GM23338 (cell line): ENCODE measurements around the gene PLCG2. TPM values are rescaled to one million over a fixed set of nuclear protein-coding genes. Genes with fewer than 3 reads are reported as not detected.

Experiments used
- ATAC-seq: fragments of 200-7000 bp; cut with Tn5 transposase; 3 replicates; pipeline ENCODE4 v1.9.1; 2020
- DNase-seq: peaks from one replicate; pipeline ENCODE4 v3.0.0-alpha.2; 2015; ENCODE audit warnings: low spot score
- H2AFZ ChIP-seq: fragments of 200-600 bp; sonication (generic); 2 replicates; pipeline ENCODE4 v1.8.0; 2016; ENCODE audit warnings: antibody characterized with exemption, mild to moderate bottlenecking, moderate library complexity
- H3F3A ChIP-seq: fragments of 200-600 bp; sonication (generic); replicated peaks from 2 replicates; pipeline ENCODE4 v1.8.0; 2017; ENCODE audit warnings: antibody characterized with exemption, mixed run types, low read depth
- H3K27ac ChIP-seq: fragments of 200-600 bp; sonication (generic); 2 replicates; pipeline ENCODE4 v1.6.1; 2016; ENCODE audit warnings: low read depth
- H3K27me3 ChIP-seq: fragments of 200-600 bp; sonication (generic); 2 replicates; pipeline ENCODE4 v1.8.0; 2016; ENCODE audit warnings: mild to moderate bottlenecking, mixed run types, moderate library complexity; ENCODE audit not compliant: insufficient read depth
- H3K36me3 ChIP-seq: fragments of 200-600 bp; sonication (generic); 2 replicates; pipeline ENCODE4 v1.8.0; 2016; ENCODE audit warnings: mild to moderate bottlenecking; ENCODE audit not compliant: insufficient read depth
- H3K4me1 ChIP-seq: fragments of 200-600 bp; sonication (generic); 2 replicates; pipeline ENCODE4 v1.8.0; 2016; ENCODE audit warnings: mild to moderate bottlenecking, moderate library complexity; ENCODE audit not compliant: insufficient read depth
- H3K4me2 ChIP-seq: fragments of 200-600 bp; sonication (generic); 2 replicates; pipeline ENCODE4 v1.7.1; 2017; ENCODE audit warnings: mixed run types
- H3K4me3 ChIP-seq: fragments of 200-600 bp; sonication (generic); 2 replicates; pipeline ENCODE4 v1.6.1; 2016; ENCODE audit warnings: mixed run types
- H3K79me2 ChIP-seq: fragments of 200-600 bp; sonication (generic); replicated peaks from 2 replicates; pipeline ENCODE4 v1.8.0; 2017; ENCODE audit warnings: mild to moderate bottlenecking; ENCODE audit not compliant: insufficient read depth
- H3K9me2 ChIP-seq: fragments of 200-600 bp; sonication (generic); 2 replicates; pipeline ENCODE4 v1.8.0; 2017; ENCODE audit not compliant: insufficient read depth
- H4K20me1 ChIP-seq: fragments of 200-600 bp; sonication (generic); replicated peaks from 2 replicates; pipeline ENCODE4 v1.8.0; 2017; ENCODE audit warnings: mild to moderate bottlenecking; ENCODE audit not compliant: insufficient read depth
- H3K27ac Mint-ChIP-seq: 2 replicates; pipeline ENCODE4 v1.8.0; 2020; ENCODE audit warnings: inconsistent platforms, mild to moderate bottlenecking, moderate library complexity, mixed read lengths
- H3K27me3 Mint-ChIP-seq: 3 replicates; pipeline ENCODE4 v1.8.0; 2022; ENCODE audit warnings: low read depth, mild to moderate bottlenecking, moderate library complexity, mixed read lengths, inconsistent platforms; ENCODE audit not compliant: insufficient read depth, poor library complexity
- H3K36me3 Mint-ChIP-seq: 3 replicates; pipeline ENCODE4 v1.8.0; 2021; ENCODE audit warnings: low read depth, mild to moderate bottlenecking, inconsistent platforms, moderate library complexity, mixed read lengths
- H3K4me1 Mint-ChIP-seq: 3 replicates; pipeline ENCODE4 v1.8.0; 2020; ENCODE audit warnings: mild to moderate bottlenecking, inconsistent platforms, mixed read lengths
- H3K4me3 Mint-ChIP-seq: 3 replicates; pipeline ENCODE4 v1.8.0; 2021; ENCODE audit warnings: moderate library complexity, mild to moderate bottlenecking, inconsistent platforms, mixed read lengths
- H3K9me3 Mint-ChIP-seq: 3 replicates; pipeline ENCODE4 v1.8.0; 2020; ENCODE audit warnings: moderate library complexity, mild to moderate bottlenecking, inconsistent platforms, mixed read lengths
- CREB1 ChIP-seq: fragments of 250-450 bp; sonication (Bioruptor Pico); IDR thresholded peaks from 2 replicates; pipeline ENCODE4 v1.5.0; 2020; ENCODE audit warnings: low read depth, mild to moderate bottlenecking, moderate library complexity
- CTCF ChIP-seq, 2 experiments: fragments of 200-600 bp in 1 of 2; sonication (generic) in 1 of 2; conservative IDR thresholded peaks; 2 replicates each; pipeline versions ENCODE4 v1.5.1 to v1.6.1; 2016 to 2017; ENCODE audit warnings: antibody characterized with exemption in 2 of 2, low read depth in 2 of 2, mild to moderate bottlenecking in 2 of 2, moderate library complexity in 1 of 2
- ETS1 ChIP-seq: IDR thresholded peaks from 2 replicates; pipeline ENCODE4 v1.6.1; 2016; ENCODE audit warnings: antibody characterized with exemption
- EZH2 ChIP-seq: fragments of 200-600 bp; sonication (generic); IDR thresholded peaks from one replicate; pipeline ENCODE4 v1.8.0; 2017; ENCODE audit warnings: antibody characterized with exemption, mild to moderate bottlenecking, low read depth; ENCODE audit not compliant: unreplicated experiment
- EZH2phosphoT487 ChIP-seq: fragments of 200-600 bp; sonication (generic); IDR thresholded peaks from one replicate; pipeline ENCODE4 v1.8.1; 2018; ENCODE audit warnings: antibody characterized with exemption; ENCODE audit not compliant: unreplicated experiment
- JUNB ChIP-seq: IDR thresholded peaks from one replicate; pipeline ENCODE4 v1.6.1; 2016; ENCODE audit warnings: antibody characterized with exemption; ENCODE audit not compliant: unreplicated experiment
- NANOG ChIP-seq: IDR thresholded peaks from 2 replicates; pipeline ENCODE4 v1.6.1; 2016; ENCODE audit warnings: antibody characterized with exemption, borderline replicate concordance
- POLR2AphosphoS5 ChIP-seq: IDR thresholded peaks from 2 replicates; pipeline ENCODE4 v1.6.1; 2016; ENCODE audit warnings: antibody characterized with exemption, low read depth
- REST ChIP-seq: IDR thresholded peaks from one replicate; pipeline ENCODE4 v1.6.1; 2018; ENCODE audit warnings: antibody characterized with exemption; ENCODE audit not compliant: unreplicated experiment
- STAT1 ChIP-seq: IDR thresholded peaks from one replicate; pipeline ENCODE4 v1.6.1; 2016; ENCODE audit warnings: antibody characterized with exemption; ENCODE audit not compliant: unreplicated experiment
- ZNF114 ChIP-seq: fragments of 250-450 bp; sonication (Bioruptor Pico); IDR thresholded peaks from 2 replicates; pipeline ENCODE4 v1.5.0; 2020; ENCODE audit warnings: mild to moderate bottlenecking, moderate library complexity
- ZNF331 ChIP-seq: fragments of 250-450 bp; sonication (Bioruptor Pico); IDR thresholded peaks from 2 replicates; pipeline ENCODE4 v1.5.0; 2020; ENCODE audit warnings: low read depth, mild to moderate bottlenecking, moderate library complexity
- polyA plus RNA-seq: library from polyadenylated mRNA; unstranded; fragments of >200 nt; fragmentation: Nextera tagmentation; extraction: Ambion mirVana; gene quantifications from 2 replicates; pipeline ENCODE4 v1.2.1, GENCODE V29; 2016
- total RNA-seq: library from RNA; depleted of rRNA; stranded (reverse); fragments of >200 nt; shearing (Covaris generic); gene quantifications from 2 replicates; pipeline ENCODE4 v1.2.3, GENCODE V29; 2014
- TF ChIP-seq, protein P1 (sequence below): fragments of 250-450 bp; sonication (Bioruptor Pico); IDR thresholded peaks from 2 replicates; pipeline ENCODE4 v1.5.0; 2020; ENCODE audit warnings: mild to moderate bottlenecking, moderate library complexity

PLCG2 gene
- total and polyA plus RNA-seq, 2 experiments from 2014 or later = 2.4 to 5.9 TPM

DNA sequence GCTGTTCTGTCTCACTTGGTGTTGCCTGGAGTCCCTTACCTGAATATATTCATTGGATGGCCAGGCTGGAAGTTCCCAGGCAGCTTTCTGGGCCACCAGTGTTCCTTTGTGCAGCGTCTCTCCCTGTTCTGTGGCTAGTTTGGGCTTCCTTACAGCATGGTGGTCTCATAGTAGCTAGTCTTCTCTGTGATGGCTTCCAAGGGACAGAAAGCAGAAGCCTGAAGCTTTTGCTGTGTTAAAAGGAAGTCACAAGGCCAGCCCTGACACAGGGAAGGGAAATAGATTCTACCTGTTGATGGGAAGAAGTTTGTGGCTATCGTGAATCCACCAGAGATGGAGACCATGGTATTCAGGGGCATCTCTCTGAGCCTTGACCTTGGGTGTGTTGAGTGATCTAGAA lies 34.6 kb downstream of the PLCG2 start:
- no peaks in the 10 kb centered on the region for H3K9me2 ChIP-seq
- H4K20me1 ChIP-seq = no peaks in the 10 kb centered on the region
- no peak for ATAC-seq
- H3K27me3 Mint-ChIP-seq = peaks cover 6% of the 10 kb centered on the region
- H3K27ac ChIP-seq = no peak overlapping the region
- no peak overlapping the region for H3K4me3 Mint-ChIP-seq
- no peak overlapping the region for H2AFZ ChIP-seq
- H3F3A ChIP-seq = no peaks in the 10 kb centered on the region; the same call in 1 of the 2 replicates
- DNase-seq = no peak
- no peaks in the 10 kb centered on the region for H3K79me2 ChIP-seq
- no peak overlapping the region for H3K4me3 ChIP-seq
- no peaks in the 10 kb centered on the region for H3K36me3 ChIP-seq
- H3K4me1 Mint-ChIP-seq = peaks cover 12% of the 10 kb centered on the region
- no peaks in the 10 kb centered on the region for H3K36me3 Mint-ChIP-seq
- no peak overlapping the region for H3K4me2 ChIP-seq
- H3K4me1 ChIP-seq = no peaks in the 10 kb centered on the region
- no peaks in the 10 kb centered on the region for H3K27me3 ChIP-seq
- TF ChIP-seq STAT1 (no peak), EZH2 (no peak), NANOG (no peak), POLR2AphosphoS5 (no peak), EZH2phosphoT487 (no peak), JUNB (no peak), ZNF114 (CRISPR knock-in tag) (no peak), CREB1 (CRISPR knock-in tag) (no peak), ETS1 (no peak), ZNF331 (CRISPR knock-in tag) (no peak), REST (no peak), CTCF (conservative IDR thresholded peaks at IDR 0.05; ENCODE audit: low read depth in 2 of 2) (no peak)
- TF ChIP-seq, protein P1, sequence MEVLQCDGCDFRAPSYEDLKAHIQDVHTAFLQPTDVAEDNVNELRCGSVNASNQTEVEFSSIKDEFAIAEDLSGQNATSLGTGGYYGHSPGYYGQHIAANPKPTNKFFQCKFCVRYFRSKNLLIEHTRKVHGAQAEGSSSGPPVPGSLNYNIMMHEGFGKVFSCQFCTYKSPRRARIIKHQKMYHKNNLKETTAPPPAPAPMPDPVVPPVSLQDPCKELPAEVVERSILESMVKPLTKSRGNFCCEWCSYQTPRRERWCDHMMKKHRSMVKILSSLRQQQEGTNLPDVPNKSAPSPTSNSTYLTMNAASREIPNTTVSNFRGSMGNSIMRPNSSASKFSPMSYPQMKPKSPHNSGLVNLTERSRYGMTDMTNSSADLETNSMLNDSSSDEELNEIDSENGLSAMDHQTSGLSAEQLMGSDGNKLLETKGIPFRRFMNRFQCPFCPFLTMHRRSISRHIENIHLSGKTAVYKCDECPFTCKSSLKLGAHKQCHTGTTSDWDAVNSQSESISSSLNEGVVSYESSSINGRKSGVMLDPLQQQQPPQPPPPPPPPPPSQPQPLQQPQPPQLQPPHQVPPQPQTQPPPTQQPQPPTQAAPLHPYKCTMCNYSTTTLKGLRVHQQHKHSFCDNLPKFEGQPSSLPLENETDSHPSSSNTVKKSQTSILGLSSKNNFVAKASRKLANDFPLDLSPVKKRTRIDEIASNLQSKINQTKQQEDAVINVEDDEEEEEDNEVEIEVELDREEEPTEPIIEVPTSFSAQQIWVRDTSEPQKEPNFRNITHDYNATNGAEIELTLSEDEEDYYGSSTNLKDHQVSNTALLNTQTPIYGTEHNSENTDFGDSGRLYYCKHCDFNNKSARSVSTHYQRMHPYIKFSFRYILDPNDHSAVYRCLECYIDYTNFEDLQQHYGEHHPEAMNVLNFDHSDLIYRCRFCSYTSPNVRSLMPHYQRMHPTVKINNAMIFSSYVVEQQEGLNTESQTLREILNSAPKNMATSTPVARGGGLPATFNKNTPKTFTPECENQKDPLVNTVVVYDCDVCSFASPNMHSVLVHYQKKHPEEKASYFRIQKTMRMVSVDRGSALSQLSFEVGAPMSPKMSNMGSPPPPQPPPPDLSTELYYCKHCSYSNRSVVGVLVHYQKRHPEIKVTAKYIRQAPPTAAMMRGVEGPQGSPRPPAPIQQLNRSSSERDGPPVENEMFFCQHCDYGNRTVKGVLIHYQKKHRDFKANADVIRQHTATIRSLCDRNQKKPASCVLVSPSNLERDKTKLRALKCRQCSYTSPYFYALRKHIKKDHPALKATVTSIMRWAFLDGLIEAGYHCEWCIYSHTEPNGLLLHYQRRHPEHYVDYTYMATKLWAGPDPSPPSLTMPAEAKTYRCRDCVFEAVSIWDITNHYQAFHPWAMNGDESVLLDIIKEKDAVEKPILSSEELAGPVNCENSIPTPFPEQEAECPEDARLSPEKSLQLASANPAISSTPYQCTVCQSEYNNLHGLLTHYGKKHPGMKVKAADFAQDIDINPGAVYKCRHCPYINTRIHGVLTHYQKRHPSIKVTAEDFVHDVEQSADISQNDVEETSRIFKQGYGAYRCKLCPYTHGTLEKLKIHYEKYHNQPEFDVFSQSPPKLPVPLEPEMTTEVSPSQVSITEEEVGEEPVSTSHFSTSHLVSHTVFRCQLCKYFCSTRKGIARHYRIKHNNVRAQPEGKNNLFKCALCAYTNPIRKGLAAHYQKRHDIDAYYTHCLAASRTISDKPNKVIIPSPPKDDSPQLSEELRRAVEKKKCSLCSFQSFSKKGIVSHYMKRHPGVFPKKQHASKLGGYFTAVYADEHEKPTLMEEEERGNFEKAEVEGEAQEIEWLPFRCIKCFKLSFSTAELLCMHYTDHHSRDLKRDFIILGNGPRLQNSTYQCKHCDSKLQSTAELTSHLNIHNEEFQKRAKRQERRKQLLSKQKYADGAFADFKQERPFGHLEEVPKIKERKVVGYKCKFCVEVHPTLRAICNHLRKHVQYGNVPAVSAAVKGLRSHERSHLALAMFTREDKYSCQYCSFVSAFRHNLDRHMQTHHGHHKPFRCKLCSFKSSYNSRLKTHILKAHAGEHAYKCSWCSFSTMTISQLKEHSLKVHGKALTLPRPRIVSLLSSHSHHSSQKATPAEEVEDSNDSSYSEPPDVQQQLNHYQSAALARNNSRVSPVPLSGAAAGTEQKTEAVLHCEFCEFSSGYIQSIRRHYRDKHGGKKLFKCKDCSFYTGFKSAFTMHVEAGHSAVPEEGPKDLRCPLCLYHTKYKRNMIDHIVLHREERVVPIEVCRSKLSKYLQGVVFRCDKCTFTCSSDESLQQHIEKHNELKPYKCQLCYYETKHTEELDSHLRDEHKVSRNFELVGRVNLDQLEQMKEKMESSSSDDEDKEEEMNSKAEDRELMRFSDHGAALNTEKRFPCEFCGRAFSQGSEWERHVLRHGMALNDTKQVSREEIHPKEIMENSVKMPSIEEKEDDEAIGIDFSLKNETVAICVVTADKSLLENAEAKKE (CRISPR knock-in tag) = no peak
- H3K9me3 Mint-ChIP-seq = peaks cover 7% of the 10 kb centered on the region; the same call in 2 of the 3 replicates
- no peak overlapping the region for H3K27ac Mint-ChIP-seq
